DMS 273 (cell line): ENCODE data around the gene OST4.
A peak's percentile ranks its signal among the peaks of the same experiment; 100 is the strongest.
"Not testable (repeated sequence)": the region's sequence is repeated elsewhere in the genome, so short reads cannot be mapped to it uniquely, and the experiment has no call there.

Experiments used
- DNase-seq: peaks from one replicate; lab custom pipeline; 2025; ENCODE audit not compliant: unreplicated experiment; lab: John Stamatoyannopoulos, UW

Gene OST4

GRCh38 chr2:27071277-27071989 lies at the start of gene OST4:
Gene OST4 (minus strand): TSS chr2:27071654.
- DNase-seq: peak; percentile 97

GRCh38 chr2:27119330-27119670 lies 47.8 kb upstream of the OST4 start:
- not testable (repeated sequence) for DNase-seq

GRCh38 chr2:27118525-27119329 lies 47.3 kb upstream of the OST4 start, which contains the start of gene CGREF1:
Gene CGREF1 (minus strand): TSS chr2:27119128. CDS start chr2:27104366, 14,762 bp downstream.
- peak; percentile 72 for DNase-seq

GRCh38 chr2:27117995-27118524 lies 46.6 kb upstream of the OST4 start:
- DNase-seq: no peak

GRCh38 chr2:27115519-27115918 lies 44.1 kb upstream of the OST4 start:
- DNase-seq: no peak

GRCh38 chr2:27111392-27112078 lies 40.1 kb upstream of the OST4 start:
- DNase-seq: not testable (repeated sequence)

- DNase-seq: not testable (repeated sequence)
These were observed 39.3 kb upstream of the OST4 start for GRCh38 chr2:27110603-27111352.

GRCh38 chr2:27109083-27109482 lies 37.6 kb upstream of the OST4 start:
- no peak for DNase-seq

- no peak for DNase-seq
These were observed 36.8 kb upstream of the OST4 start for GRCh38 chr2:27108221-27108620.

GRCh38 chr2:27105981-27106380 lies 34.5 kb upstream of the OST4 start:
- no peak for DNase-seq

GRCh38 chr2:27102329-27102728 lies 30.9 kb upstream of the OST4 start:
- DNase-seq: no peak

GRCh38 chr2:27100036-27100435 lies 28.6 kb upstream of the OST4 start:
- no peak for DNase-seq

GRCh38 chr2:27099334-27099955 lies 28.0 kb upstream of the OST4 start:
- DNase-seq: no peak

- DNase-seq: no peak
These were observed 25.9 kb upstream of the OST4 start for GRCh38 chr2:27097341-27097740.

- DNase-seq: no peak
These were observed 25.4 kb upstream of the OST4 start for GRCh38 chr2:27096748-27097297.

- peak; percentile 91 for DNase-seq
These were observed 24.5 kb upstream of the OST4 start for GRCh38 chr2:27095745-27096651.

- no peak for DNase-seq
These were observed 23.9 kb upstream of the OST4 start for GRCh38 chr2:27095427-27095744.

GRCh38 chr2:27094353-27094984 lies 23.0 kb upstream of the OST4 start:
- no peak for DNase-seq
